Stimulated activated CD4-positive, alpha-beta T cell treated with anti-CD3 and anti-CD28 coated beads, Interleukin-12 subunit alpha, Interleukin-12 subunit beta, amount 100 ng/mL, for 4 hours (primary cell): ENCODE data around the gene CASP10.
"Not testable (repeated sequence)": the region's sequence is repeated elsewhere in the genome, so short reads cannot be mapped to it uniquely, and the experiment has no call there.

Experiments
- DNase-seq: peaks from one replicate; pipeline ENCODE4 v3.0.0-alpha.2; 2020

The CASP10 gene, protein sequence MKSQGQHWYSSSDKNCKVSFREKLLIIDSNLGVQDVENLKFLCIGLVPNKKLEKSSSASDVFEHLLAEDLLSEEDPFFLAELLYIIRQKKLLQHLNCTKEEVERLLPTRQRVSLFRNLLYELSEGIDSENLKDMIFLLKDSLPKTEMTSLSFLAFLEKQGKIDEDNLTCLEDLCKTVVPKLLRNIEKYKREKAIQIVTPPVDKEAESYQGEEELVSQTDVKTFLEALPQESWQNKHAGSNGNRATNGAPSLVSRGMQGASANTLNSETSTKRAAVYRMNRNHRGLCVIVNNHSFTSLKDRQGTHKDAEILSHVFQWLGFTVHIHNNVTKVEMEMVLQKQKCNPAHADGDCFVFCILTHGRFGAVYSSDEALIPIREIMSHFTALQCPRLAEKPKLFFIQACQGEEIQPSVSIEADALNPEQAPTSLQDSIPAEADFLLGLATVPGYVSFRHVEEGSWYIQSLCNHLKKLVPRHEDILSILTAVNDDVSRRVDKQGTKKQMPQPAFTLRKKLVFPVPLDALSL

GRCh38 chr2:201182650-201183364 is at the start of gene CASP10:
CASP10 (plus strand) TSS chr2:201183141; CDS start chr2:201185778, 2,637 bp downstream.
- no peak for DNase-seq

GRCh38 chr2:201135386-201135785 is 47.6 kb upstream of the CASP10 start:
- DNase-seq, result no peak

GRCh38 chr2:201136889-201137321 is 46.0 kb upstream of the CASP10 start:
- no peak for DNase-seq

DNA sequence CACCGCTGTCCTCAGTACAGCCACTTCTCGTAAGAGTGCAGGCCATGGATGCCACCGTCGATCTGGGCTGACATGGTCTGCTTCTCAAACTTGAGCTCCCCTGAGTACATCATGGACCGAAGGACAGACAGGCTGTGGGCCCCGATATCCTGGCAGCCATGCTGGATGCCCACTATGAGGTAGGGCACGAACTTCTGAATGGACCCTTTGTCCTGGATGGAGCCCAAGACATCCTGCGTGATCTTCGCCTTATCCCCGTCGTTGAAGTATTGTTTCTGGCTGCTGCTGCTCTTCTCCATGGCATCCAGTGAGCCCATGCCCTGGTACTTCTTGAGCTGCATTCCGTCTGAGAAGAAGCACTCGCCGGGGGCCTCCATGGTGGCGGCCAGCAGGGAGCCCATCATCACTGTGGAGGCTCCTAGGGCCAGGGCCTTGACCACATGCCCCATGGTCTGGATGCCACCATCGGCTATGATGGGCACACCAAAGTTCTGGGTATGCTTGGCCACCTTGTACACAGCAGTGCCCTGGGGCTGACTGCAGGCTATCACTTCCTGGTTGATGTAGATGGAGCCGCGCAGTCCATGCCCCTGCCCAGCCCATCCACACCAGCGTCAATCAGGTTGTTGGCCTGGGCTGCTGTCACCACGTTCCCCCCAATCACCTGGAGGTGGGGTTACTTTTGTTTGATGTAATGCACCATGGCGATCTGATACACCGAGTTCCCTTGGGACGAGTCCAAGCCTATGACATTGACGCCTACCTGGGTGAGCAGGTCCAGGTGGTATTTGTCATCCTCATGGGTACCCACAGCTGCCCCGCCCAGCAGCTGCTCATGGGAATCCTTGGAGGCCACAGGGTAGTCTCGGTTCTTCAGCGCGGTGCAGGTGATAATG is 45.2 kb upstream of the CASP10 start:
- DNase-seq, result no peak

- no peak for DNase-seq
These were observed 44.5 kb upstream of the CASP10 start for GRCh38 chr2:201138401-201138970.

DNA sequence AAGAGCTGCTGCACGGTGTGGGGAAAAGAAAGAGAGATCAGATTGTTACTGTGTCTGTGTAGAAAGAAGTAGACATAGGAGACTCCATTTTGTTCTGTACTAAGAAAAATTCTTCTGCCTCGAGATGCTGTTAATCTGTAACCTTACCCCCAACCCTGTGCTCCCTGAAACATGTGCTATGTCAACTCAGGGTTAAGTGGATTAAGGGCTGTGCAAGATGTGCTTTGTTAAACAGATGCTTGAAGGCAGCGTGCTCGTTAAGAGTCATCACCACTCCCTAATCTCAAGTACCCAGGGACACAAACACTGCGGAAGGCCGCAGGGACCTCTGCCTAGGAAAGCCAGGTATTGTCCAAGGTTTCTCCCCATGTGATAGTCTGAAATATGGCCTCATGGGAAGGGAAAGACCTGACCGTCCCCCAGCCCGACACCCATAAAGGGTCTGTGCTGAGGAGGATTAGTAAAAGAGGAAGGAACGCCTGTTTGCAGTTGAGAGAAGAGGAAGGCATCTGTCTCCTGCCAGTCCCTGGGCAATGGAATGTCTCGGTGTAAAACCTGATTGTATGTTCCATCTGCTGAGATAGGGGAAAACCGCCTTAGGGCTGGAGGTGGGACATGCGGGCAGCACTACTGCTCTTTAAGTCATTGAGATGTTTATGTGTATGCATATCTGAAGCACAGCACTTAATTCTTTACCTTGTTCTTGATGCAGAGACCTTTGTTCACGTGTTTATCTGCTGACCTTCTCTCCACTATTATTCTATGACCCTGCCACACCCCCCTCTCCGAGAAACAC is 43.8 kb upstream of the CASP10 start:
- not testable (repeated sequence) for DNase-seq

- DNase-seq, result no peak
These were observed 42.9 kb upstream of the CASP10 start for GRCh38 chr2:201139836-201140604.

- no peak for DNase-seq
These were observed 38.6 kb upstream of the CASP10 start for GRCh38 chr2:201144101-201145051.

DNA sequence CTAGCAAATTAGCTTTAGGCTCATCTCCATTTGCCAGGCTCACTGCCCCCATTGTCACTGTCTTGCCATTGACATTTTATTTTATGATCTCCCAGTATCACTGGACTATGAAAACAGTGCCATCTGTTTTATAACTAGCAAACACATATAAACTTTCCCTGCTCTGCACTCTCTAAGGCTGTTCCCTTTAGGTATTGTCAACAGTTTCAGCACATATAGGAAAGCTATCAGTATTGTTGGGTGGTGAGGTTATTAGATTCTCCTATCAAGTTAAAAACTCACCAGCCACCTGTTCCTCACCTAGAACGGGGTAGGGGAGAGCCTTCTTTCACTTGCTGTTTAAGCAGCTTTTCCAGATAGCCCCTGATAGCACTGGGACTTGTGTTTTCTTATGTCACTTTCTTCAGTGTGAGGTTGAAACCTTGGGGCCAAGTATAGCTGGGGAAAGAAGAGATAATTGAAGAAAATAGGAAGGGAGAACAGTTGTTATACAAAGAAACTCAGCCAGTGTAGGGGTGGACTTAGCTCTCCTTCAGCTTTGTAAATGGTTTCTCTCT is 34.4 kb upstream of the CASP10 start:
- DNase-seq, result no peak

DNA sequence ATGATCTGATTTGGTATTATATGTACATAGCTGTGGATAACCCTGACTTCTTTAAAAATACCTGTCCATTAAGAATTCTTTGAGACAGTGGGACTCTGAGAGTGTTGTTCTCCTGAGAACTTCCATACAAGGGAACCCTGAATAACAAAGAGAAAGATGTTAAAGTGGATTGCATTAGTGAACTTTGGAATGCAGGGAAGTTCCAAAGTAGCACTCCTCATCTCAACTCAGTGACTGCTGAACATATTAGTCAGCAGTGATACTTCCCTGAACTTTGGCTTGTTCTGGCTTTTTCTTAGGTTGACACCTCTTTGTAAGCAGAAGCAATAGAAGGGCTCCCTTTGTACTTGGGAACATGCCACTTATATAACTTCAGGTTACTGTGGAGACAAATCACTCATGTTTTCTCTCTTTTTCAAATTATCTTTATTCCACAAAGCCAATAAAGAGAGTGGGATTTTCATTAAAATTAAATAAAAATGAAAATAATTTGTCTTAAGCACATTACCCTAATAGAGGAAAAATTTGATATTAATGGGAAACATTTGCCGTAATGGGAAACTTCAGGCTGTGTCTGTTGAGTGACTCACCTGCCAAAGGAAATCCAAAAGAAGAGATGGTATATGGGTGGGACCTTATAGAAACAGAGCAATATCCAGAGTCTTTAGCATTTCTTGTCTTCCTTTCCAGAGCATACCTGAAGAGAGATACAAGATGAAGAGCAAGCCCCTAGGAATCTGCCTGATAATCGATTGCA is 33.7 kb upstream of the CASP10 start:
- no peak for DNase-seq

DNA sequence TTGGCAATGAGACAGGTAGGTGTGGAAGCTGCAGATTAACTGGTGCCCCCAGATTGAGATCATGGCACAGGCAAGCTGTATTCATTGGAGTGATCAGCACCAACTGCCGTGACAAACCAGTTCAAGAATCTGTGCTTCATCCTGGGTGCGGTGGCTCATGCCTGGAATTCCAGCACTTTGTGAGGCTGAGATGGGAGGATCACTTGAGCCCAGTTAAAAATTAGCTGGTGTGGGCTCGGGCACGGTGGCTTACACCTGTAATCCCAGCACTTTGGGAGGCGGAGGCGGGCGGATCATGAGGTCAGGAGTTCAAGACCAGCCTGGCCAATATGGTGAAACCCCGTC is 33.1 kb upstream of the CASP10 start:
- DNase-seq, result not testable (repeated sequence)

DNA sequence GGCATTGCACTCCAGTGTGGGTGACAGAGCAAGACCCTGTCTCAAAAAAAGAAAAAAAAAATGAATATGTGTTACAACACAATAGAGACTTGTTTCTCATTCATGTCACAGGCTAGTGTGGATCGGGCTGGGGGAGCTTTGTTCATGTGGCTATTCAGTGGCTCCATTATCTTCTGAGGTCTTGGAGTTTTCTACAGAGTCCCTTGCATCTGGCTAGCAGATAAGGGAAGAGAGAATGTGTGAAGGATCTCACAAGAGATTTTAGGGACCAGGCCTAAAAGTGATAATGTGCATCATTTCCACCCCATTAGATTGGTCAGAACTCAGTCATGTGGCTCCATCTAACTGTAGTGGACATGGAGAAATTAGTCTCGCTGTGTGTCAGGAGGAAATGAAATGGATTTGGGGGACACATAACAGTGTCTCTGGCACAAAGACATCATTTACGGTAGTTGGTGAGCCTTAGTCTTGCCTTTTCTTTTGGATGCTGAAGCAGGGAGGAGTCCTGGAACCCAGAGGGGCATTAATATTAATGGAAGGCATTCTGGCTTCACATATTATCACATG is 32.4 kb upstream of the CASP10 start:
- no peak for DNase-seq

- no peak for DNase-seq
These were observed 31.6 kb upstream of the CASP10 start for GRCh38 chr2:201151127-201151981.

- no peak for DNase-seq
These were observed 30.4 kb upstream of the CASP10 start for GRCh38 chr2:201152517-201152916.

DNA sequence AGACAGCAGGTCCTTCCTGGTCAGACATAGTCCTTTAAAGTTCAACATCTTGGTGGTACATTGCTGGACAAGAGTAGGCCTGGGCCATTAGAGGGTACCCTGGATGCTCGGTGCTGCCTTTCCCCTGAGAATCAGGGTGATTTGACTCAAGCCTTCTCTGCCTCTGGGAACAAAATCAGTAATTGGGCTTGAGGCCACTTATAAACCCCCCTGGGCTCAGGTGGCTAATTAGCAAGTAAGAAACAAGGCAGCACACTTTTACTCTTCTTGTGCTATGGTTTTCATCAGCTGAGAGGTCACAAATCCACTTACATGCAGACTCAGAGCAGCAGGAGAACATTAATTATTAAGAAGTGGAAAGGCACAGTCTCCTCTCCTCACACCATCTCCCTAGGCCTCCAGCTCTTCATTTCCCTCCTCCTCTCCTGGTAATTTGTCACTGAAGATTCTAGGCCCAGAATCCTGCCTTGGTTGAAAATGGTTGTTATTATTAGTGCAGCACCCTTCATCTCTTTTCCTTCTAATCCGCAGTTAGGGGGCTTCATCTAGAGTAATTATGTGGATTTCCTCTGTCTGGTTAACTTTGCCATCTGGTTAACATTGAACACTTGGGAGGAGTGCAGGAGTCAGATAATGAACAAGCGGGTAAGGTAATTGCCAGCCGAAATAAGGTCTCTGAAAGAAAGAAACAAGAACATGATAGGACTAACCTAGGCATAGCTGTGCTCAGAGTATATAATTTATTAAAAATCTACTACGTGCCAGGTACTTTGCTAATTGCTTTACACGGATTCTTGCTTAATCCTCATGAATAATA is 29.7 kb upstream of the CASP10 start:
- DNase-seq, result no peak
